HG02840 (cell line): ENCODE measurements around the gene BCL2L14.
A peak's percentile ranks its signal among the peaks of the same experiment; 100 is the strongest.

ENCODE experiments used
- ATAC-seq: cut with Tn5 transposase; IDR thresholded peaks from one replicate; pipeline ENCODE4 v1.9.1; 2021; ENCODE audit warnings: mild to moderate bottlenecking, moderate library complexity, moderate number of reproducible peaks; ENCODE audit not compliant: unreplicated experiment, low FRiP score

The BCL2L14 gene

DNA sequence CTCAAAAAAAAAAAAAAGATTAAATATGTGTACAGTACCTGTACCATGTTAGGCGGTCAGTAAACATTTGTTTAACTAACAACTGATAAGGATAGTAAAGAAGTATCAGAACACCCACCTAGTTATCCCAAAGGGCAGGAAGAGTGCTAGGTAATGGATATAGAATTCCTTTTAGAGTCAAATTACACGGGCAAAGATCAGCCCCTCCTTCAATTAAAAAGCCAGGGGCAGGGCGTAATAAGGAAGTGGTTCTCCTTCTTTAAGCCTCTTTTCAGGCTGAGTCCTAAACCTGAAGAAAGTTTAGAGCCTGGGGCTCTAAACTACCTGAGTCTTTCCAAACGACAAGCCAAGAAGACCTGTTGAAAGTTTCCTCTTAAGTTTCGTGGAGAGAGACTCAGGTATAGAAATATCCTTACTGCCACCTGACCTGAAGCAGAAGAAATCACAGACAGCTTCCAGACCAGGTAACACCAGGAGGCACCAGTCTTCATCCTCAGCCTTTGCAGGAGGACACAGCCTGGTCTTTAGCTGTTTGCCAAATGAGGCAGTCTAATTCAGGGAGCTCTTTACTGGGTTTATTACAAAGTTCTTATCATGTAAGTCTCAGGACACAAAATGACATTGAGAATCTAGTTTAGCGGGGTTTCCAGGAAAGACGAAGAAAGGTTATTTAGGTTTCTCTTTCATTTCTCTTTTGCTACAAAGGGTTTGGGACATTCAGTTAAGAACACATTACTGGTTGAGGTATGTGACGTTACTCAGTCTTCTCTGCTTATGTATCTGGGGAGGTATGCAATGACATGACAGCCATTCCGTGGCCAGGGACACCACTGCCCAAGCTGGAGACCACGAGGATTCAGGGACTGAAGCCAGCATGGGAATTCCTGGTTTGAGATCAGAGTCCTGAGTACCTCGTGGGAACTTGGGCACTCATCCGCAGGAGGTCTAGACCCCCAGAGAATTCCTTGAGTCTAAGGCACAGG is at the start of gene BCL2L14:
Gene BCL2L14 (plus strand): TSS at position 266 of the 983 bp plus-strand sequence. CDS start 8,367 bp downstream, outside the sequence.
- ATAC-seq = no peak

DNA sequence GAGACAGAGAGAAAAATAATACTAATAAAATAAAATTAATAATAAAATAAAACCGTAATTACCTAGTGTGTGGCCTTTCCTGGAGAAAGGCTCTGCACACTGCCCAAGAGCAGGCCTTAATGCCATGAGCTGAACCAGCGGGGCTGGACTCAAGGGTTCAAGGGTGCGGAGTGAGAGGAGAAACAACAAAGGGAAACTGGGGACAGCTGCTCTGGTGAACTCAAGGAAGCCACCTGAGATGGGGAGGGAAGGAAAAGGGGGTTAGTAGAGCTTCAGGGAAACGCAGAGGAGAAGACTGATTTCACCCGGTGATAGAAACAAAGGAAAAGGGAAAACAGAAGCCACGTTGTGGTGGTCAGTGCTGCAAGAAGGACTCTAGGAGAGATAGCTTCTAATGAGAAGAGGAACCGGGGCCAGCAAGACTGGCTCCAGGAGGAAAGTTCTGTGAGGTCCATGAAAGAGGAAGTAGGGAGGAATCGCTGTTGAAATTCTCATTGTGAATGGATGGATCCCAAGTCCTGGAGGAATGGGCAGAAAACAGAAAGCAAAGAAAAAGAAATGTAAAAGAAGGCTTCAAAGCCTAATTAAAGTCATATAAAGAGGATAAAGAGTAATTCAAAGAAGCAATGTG is 48.3 kb upstream of the BCL2L14 start:
- ATAC-seq = no peak

DNA sequence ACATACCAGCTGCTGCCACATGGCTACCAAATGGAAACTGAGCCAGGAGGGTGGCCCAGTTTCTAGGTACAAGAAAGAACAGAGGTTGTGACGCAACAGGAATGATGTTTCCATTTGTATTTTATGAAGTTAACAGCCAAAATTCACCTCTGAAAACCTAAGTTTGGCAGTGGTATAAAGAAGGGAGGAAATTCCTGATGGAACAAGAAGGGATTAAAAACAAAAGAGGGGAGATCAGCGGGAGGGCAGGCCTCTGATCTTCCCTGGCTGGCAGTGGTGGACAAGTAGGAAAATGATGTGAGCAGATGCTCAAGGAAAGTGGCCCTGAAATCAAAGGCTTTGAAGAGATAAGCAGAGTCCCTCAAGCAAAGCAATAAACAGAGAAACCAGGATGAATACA is 47.3 kb upstream of the BCL2L14 start:
- no peak for ATAC-seq

DNA sequence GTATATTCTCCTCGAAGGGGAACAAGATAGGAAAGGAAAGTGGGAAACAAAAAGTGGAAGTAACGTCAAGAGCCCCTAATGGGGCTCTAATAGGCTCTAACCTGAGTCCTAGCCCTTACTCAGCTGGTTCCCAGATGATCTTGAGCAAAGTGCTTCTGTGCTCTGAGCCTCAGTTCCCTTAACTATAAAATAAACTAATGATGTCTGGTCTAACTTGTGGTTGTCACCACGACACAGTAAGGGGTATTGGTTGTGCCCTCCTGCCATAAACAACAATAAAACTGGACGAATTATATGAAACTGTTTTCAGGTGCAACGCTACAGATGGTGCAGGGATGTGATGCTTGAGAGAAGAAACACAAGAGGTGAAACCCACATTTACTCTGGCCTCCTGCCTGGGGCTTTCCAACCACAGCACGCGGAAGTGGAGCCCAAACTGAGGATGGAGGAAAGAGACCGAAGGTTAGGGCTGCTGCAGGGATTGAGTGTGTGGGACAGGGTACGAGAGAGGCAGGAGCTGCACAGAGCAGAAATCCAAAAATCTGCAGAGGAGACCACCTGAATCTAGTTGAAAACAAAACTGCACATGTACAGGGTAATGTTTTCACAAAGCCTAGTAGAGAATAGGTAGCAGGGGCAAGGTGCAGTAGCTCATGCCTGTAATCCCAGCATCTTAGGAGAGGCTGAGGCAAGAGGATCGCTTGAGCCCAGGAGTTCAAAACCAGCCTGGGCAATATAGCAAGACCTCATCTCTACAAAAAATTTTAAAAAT is 45.6 kb upstream of the BCL2L14 start:
- ATAC-seq = peak; percentile 70

GRCh38 chr12:12025799-12026386 is 44.8 kb upstream of the BCL2L14 start:
- ATAC-seq = no peak

DNA sequence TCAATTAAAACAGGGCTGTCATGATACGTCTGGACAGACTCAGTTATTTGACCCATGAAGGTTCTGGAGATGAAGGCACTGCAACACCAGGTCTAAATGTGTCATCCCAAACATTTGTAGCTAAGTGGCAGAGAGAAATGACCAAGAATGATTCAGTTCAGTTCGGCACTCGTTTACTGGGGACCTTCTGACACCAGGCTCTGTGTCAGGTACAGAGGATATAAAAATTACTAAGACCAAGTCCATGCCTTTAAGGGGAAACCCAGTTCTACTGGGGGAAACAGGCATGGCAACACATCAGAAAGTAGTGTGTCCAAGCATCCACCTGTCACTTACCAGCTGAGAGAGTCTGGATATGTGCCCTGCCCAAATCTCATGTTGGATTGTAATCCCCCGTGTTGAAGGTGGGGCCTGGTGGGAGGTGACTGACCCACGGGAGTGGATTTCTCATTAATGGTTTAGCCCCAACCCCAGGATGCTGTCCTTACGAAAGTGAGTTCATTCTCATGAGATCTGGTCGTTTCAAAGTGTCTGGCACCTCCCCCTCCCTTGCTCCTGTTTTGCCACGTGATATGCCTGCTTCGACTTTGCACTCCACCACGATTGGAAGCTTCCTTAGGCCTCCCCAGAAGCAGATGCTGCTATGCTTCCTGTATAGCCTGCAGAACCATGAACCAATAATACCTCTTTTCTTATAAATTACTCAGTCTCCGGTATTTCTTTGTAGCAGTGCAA is 41.9 kb upstream of the BCL2L14 start:
- no peak for ATAC-seq

GRCh38 chr12:12029653-12030052 is 41.1 kb upstream of the BCL2L14 start:
- no peak for ATAC-seq

DNA sequence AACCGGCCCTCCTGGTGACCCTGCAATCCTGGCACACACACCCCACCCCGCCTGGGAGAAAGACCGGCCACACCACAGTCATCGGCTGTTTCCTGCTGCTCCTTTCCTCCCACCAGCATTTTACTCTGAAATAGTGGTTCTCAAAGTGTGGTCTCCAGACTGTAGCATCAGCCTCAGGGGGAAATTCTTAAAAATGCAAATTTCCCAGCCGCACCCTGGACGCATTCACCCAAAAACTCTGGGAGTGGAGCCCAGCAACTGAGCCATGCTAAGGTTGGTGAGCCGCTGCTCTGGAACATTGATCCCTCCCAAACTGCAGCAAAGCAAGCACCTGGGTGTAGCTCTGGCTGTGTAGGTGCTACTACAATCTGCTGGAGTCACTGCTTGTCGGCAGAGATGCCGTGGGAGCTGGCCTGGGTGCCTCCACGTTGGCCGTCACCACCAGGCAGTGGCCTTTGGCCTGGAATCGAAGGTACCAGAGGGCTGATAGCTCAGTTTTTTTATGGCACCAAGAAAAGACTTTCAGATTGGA is 38.4 kb upstream of the BCL2L14 start:
- no peak for ATAC-seq

DNA sequence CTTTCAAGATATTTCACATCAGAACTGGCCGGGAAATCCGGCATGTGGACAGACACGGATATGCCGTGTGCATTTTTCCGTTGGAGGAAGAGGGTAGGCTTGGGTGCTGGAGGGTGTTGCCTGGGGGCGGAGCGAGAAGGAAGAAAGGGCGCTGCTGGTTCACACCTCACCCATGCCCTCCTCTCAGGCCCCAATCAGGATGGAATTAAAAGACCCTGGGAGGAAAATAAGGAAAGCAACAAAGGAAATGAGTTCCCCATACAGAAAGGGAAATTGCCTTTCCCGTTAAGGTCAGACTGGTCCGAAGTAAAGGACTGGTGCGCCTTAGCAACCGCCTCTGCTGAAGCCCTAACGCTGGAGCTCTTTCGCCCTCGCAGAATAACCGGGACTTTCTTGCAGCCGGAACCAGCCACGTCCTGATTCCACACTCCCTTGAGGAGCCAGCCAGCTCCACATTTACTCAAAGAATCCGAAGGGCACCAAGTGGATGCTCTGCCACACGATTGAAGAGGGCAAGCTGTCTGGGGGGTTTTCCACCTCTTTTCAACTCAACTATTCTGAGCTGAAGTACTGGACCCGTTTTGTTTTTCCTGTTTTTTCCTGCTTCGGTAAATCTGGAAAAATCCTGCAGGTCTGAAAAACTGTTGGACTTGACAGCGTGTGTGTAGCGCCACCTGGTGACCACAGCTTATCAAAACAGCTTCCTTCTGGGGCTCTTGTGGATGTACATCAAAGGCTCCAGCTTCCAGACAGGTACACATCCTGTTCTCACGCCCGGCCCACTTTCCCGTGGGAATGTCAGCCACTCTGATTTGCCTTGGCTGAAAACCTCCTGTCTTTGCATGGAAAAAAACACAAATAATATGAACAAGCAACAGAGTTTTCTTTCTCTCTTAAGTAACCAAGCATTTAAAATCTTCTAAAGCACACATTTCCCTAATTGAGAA is 37.6 kb upstream of the BCL2L14 start:
- no peak for ATAC-seq

DNA sequence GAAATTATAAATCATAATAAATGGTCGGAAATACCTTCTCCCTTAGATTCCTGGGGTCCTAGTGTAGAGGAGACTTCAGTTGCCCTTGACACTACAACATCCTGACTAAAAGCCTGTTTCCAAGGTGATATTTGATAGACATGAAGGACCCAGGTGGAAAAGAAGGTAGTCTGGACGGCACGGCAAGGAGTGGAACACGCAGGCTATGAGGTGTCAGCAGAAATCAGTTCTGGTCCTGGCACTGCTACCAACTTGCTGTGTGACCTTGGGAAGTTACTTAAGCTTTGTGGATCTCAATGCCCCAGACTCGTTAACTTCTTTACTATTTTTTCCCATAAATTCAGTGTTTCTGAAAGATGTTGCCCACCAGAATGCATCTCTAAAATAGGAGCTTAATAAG is 36.9 kb upstream of the BCL2L14 start:
- ATAC-seq = no peak

- no peak for ATAC-seq
Measured at GRCh38 chr12:12034344-12034743, 36.4 kb upstream of the BCL2L14 start.

DNA sequence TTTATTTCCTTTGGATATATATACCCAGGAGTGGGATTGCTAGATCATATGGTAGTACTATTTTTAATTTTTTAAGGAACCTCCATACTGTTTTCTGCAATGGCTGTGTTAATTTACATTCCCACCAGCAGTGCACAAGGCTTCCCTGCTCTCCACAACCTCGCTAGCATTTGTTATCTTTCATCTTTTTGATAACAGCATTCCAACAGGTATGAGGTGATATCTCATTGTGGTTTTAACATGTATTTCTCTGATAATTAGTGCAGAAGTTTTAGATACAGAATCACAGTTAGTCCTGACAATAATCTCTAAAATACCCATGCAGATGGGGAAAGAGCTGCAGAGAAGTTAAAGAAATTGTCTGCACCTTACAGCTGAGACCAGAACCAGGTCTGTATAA is 35.5 kb upstream of the BCL2L14 start:
- ATAC-seq = no peak

DNA sequence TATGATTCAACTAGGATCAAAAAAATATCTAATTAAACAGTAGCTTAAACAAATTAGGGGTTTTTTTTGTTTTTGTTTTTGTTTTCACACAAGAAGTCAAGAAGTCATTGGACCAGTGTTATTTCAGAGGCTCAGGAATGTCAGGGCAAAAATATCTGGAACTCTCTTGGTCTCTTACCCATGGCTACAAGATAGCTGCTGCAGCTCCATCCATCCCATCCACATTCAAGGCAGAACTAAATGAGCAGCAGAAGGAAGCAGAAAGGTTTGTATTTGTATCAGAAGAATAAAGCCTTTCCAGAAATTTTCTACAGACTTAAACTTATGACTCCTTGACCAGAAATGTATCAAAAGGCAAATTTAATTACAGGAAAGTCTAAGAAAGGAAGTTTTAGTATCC is 33.8 kb upstream of the BCL2L14 start:
- no peak for ATAC-seq

- ATAC-seq = no peak
Measured at GRCh38 chr12:12039897-12040296, 30.8 kb upstream of the BCL2L14 start.

GRCh38 chr12:12046401-12046800 is 24.3 kb upstream of the BCL2L14 start:
- no peak for ATAC-seq

DNA sequence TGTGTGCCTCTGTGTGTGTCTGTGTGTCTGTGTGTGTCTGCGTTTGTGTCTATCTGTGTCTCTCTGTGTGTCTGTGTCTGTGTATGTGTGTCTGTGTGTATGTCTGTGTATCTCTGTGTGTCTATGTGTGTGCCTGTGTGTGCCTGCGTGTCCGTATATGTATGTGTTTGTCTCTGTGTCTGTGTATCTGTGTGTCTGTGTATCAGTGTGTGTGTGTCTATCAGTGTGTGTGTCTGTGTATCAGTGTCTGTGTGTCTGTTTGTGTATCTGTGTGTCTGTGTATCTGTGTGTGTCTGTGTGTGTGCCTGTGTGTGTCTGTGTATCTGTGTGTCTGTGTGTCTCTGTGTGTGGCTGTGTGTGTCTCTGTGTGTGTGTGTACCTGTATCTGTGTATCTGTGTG is 23.1 kb upstream of the BCL2L14 start:
- no peak for ATAC-seq

- ATAC-seq = no peak
Measured at GRCh38 chr12:12048266-12048665, 22.5 kb upstream of the BCL2L14 start.

DNA sequence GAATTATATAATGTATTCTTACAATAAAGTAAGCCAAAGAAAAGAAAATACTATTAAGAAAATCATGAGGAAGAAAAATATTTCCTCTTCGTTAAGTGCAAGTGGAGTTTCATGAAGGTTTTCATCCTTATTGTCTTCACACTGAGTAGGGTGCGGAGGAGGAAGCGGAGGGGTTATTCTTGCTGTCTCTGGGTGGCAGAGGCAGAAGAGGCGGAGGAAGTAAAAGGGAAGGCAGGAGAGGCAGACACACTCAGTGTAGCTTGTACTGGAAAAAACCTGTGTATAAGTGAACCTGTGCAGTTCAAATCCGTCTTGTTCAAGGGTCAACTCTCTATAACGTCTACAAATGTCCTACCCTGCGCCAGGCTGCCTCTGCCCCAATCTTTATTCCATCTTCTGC is 22.0 kb upstream of the BCL2L14 start:
- ATAC-seq = no peak

- ATAC-seq = no peak
Measured at GRCh38 chr12:12051668-12052067, 19.1 kb upstream of the BCL2L14 start.
